Measurements from ENCODE around the gene LRRC36.

The LRRC36 gene

GRCh38 chr16:67431775-67432505, 105.3 kb downstream of the LRRC36 start:
- H3K36me3 ChIP-seq (ENCODE audit: control insufficient read depth in 4 of 4, insufficient read depth in 4 of 4, low read length in 3 of 4): peaks cover 0 to 9% (median 3%) of the 10 kb centered on the region in 4 experiments
- DNase-seq: peak in 1 of 3 donors; percentile 35
- POLR2A ChIA-PET: interaction anchor here (0.9 kb wide), 1 partner anchor 21 kb away, joined by 3 read pairs; no protein-coding TSS in a partner anchor
- 58% methylated on average over 7 of the region's 13 CpGs for WGBS (ENCODE audit: insufficient coverage)
- H3K27me3 ChIP-seq (replicated peaks in 2 of 5; ENCODE audit: control insufficient read depth in 4 of 5, insufficient read depth in 5 of 5, low read length in 4 of 5): peaks cover 0 to 51% (median 19%) of the 10 kb centered on the region in 5 experiments
- peak overlapping the region in 3 of 7 experiments; percentile 45 to 56 (median 52) for H3K4me3 ChIP-seq (ENCODE audit: control insufficient read depth in 1 of 7, extremely low read depth in 1 of 7, insufficient read depth in 4 of 7, low read depth in 2 of 7, low read length in 6 of 7)
- H3K4me1 ChIP-seq (ENCODE audit: control extremely low read depth in 1 of 4, control insufficient read depth in 4 of 4, insufficient read depth in 4 of 4, low read length in 3 of 4): peaks cover 0 to 16% (median 14%) of the 10 kb centered on the region in 4 experiments
- no peak overlapping the region for H3K27ac ChIP-seq (ENCODE audit: insufficient read depth in 1 of 2, low read depth in 1 of 2, low read length in 2 of 2, poor library complexity in 1 of 2, severe bottlenecking in 2 of 2)
- no peaks in the 10 kb centered on the region for H3K9me3 ChIP-seq (ENCODE audit: control extremely low read depth in 1 of 5, control insufficient read depth in 4 of 5, insufficient read depth in 2 of 5, low read depth in 1 of 5, low read length in 4 of 5)
- CTCF ChIA-PET: interaction anchor here (0.9 to 2.0 kb wide), 3 partner anchors 9 to 15 kb away, joined by 3 to 6 read pairs (median 5); no protein-coding TSS in a partner anchor

GRCh38 chr16:67432506-67432890, 105.9 kb downstream of the LRRC36 start:
- Histone ChIP-seq H3K27me3 (replicated peaks in 2 of 5; ENCODE audit: control insufficient read depth in 4 of 5, insufficient read depth in 5 of 5, low read length in 4 of 5) (peaks cover 0 to 49% (median 19%) of the 10 kb centered on the region in 5 experiments), H3K4me3 (ENCODE audit: control insufficient read depth in 1 of 7, extremely low read depth in 1 of 7, insufficient read depth in 4 of 7, low read depth in 2 of 7, low read length in 6 of 7) (no peak overlapping the region), H3K4me1 (ENCODE audit: control extremely low read depth in 1 of 4, control insufficient read depth in 4 of 4, insufficient read depth in 4 of 4, low read length in 3 of 4) (peaks cover 0 to 16% (median 14%) of the 10 kb centered on the region in 4 experiments), H3K27ac (ENCODE audit: insufficient read depth in 1 of 2, low read depth in 1 of 2, low read length in 2 of 2, poor library complexity in 1 of 2, severe bottlenecking in 2 of 2) (no peak overlapping the region), H3K9me3 (ENCODE audit: control extremely low read depth in 1 of 5, control insufficient read depth in 4 of 5, insufficient read depth in 2 of 5, low read depth in 1 of 5, low read length in 4 of 5) (no peaks in the 10 kb centered on the region), H3K36me3 (ENCODE audit: control insufficient read depth in 4 of 4, insufficient read depth in 4 of 4, low read length in 3 of 4) (peaks cover 0 to 14% (median 7%) of the 10 kb centered on the region in 4 experiments)
- ChIA-PET CTCF (interaction anchor here (1.1 to 3.3 kb wide), 2 partner anchors 15 to 33 kb away, joined by 3 to 17 read pairs; no protein-coding TSS in a partner anchor), POLR2A (interaction anchor here (0.6 kb wide), 1 partner anchor 19 kb away, joined by 3 read pairs; no protein-coding TSS in a partner anchor)
- WGBS (ENCODE audit: insufficient coverage): 60% methylated on average over 5 of the region's 5 CpGs
- no peak for DNase-seq

GRCh38 chr16:67433131-67433719, 106.6 kb downstream of the LRRC36 start:
- Histone ChIP-seq H3K4me3 (ENCODE audit: control insufficient read depth in 1 of 7, extremely low read depth in 1 of 7, insufficient read depth in 4 of 7, low read depth in 2 of 7, low read length in 6 of 7) (no peak overlapping the region), H3K9me3 (ENCODE audit: control extremely low read depth in 1 of 5, control insufficient read depth in 4 of 5, insufficient read depth in 2 of 5, low read depth in 1 of 5, low read length in 4 of 5) (no peaks in the 10 kb centered on the region), H3K36me3 (ENCODE audit: control insufficient read depth in 4 of 4, insufficient read depth in 4 of 4, low read length in 3 of 4) (peaks cover 0 to 22% (median 14%) of the 10 kb centered on the region in 4 experiments), H3K27ac (ENCODE audit: insufficient read depth in 1 of 2, low read depth in 1 of 2, low read length in 2 of 2, poor library complexity in 1 of 2, severe bottlenecking in 2 of 2) (no peak overlapping the region), H3K27me3 (replicated peaks in 2 of 5; ENCODE audit: control insufficient read depth in 4 of 5, insufficient read depth in 5 of 5, low read length in 4 of 5) (peaks cover 0 to 46% (median 17%) of the 10 kb centered on the region in 5 experiments), H3K4me1 (ENCODE audit: control extremely low read depth in 1 of 4, control insufficient read depth in 4 of 4, insufficient read depth in 4 of 4, low read length in 3 of 4) (peaks cover 0 to 16% (median 14%) of the 10 kb centered on the region in 4 experiments)
- POLR2A ChIA-PET: interaction anchor here (0.6 kb wide), 1 partner anchor 18 kb away, joined by 3 read pairs; no protein-coding TSS in a partner anchor
- WGBS (ENCODE audit: insufficient coverage): 93% methylated on average over 3 of the region's 5 CpGs
- DNase-seq: no peak
- CTCF ChIA-PET: interaction anchor here (0.7 to 3.3 kb wide), 4 partner anchors 11 to 67 kb away, joined by 3 to 17 read pairs (median 6); no protein-coding TSS in a partner anchor
